GM12875 (cell line): ENCODE results near the gene OR5B21.

ENCODE experiments used
- H3K4me3 ChIP-seq: one replicate; pipeline ENCODE4 v1.5.1; 2011; ENCODE audit warnings: low read depth, low read length, control low read depth
- TF ChIP-seq, protein P1 (sequence below): IDR thresholded peaks from 2 replicates; pipeline ENCODE4 v1.5.1; 2011; ENCODE audit warnings: low read depth, mild to moderate bottlenecking, control low read depth, inconsistent platforms, low read length, moderate library complexity, borderline replicate concordance; ENCODE audit not compliant: insufficient read depth

The OR5B21 gene

GRCh38 chr11:58508005-58508404 is at the start of gene OR5B21:
Gene OR5B21 (minus strand): TSS chr11:58508105. CDS start chr11:58508105, 0 bp downstream.
- TF ChIP-seq, protein P1, sequence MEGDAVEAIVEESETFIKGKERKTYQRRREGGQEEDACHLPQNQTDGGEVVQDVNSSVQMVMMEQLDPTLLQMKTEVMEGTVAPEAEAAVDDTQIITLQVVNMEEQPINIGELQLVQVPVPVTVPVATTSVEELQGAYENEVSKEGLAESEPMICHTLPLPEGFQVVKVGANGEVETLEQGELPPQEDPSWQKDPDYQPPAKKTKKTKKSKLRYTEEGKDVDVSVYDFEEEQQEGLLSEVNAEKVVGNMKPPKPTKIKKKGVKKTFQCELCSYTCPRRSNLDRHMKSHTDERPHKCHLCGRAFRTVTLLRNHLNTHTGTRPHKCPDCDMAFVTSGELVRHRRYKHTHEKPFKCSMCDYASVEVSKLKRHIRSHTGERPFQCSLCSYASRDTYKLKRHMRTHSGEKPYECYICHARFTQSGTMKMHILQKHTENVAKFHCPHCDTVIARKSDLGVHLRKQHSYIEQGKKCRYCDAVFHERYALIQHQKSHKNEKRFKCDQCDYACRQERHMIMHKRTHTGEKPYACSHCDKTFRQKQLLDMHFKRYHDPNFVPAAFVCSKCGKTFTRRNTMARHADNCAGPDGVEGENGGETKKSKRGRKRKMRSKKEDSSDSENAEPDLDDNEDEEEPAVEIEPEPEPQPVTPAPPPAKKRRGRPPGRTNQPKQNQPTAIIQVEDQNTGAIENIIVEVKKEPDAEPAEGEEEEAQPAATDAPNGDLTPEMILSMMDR = no peak
- no peak within 1 kb of the TSS for H3K4me3 ChIP-seq

DNA sequence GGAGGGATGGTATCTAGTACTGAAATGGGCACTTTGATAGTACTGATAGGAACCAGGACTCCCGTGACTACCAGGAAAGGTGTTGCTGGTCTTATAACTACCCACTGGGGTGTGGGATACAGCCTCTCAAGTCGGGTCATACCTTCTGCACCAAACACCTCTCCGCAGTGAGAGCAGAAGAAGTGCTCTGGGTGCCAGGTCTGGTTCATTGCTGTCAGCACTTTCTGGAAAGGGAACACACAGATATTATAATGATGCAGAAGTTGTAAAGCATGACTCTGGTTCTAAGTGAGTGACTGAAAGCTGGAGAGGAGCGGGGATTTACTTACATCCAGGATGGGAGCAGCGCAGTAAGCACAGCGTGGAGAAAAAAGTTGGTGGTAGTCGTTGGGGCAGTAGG is 41.7 kb upstream of the OR5B21 start:
- TF ChIP-seq, protein P1 = no peak
- H3K4me3 ChIP-seq = no peak overlapping the region

DNA sequence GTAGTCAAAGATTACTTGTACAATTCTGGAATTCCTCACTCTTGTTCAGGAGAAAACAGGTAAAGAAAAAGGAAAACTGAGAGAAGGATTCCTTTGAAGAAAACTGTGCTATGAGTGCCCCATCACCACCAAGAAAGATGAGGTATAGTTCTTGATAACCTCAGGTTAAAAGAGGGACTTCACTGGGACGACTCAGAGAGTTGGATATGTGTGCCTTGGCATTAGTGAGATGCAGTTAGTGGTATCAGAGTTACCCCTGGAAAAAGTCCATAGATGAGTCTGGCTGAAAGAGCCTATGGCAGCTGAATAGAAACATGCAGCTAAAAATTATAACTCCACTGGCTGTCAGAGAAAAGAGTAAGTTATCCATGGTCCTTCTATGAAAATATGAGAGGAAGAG is 38.9 kb upstream of the OR5B21 start:
- no peak overlapping the region for H3K4me3 ChIP-seq
- TF ChIP-seq, protein P1 = no peak

DNA sequence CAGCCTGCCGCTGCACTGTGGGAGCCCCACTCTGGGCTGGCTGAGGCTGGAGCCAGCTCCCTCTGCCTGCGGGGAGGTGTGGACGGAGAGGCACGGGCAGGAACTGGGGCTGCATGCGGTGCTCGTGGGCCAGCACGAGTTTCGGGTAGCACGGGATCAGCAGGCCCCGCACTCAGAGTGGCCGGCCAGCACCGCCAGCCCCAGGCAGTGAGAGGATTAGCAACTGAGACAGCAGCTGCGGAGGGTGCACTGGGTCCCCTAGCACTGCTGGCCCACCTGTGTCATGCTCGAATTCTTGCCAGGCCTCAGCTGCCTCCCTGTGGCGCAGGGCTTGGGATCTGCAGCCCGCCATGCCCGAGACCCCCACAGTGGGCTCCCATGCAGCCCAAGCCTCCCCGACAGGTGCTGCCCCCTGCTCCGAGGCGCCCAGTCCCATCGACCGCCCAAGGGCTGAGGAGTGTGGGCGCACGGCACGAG is 24.0 kb upstream of the OR5B21 start:
- TF ChIP-seq, protein P1 = no peak
- no peak overlapping the region for H3K4me3 ChIP-seq

DNA sequence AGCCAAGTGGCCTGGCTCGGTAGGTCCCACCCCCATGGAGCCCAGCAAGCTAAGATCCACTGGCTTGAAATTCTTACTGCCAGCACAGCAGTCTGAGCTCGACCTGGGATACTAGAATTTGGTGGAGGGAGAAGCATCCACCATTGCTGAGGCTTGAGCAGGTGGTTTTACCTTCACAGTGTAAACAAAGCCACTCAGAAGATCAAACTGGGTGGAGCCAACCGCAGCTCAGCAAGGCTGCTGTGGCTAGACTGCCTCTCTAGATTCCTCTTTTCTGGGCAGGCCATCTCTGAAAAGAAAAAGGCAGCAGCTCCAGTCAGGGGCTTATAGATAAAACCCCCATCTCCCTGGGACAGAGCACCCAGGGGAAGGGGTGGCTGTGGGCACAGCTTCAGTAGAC is 22.3 kb upstream of the OR5B21 start:
- no peak overlapping the region for H3K4me3 ChIP-seq
- TF ChIP-seq, protein P1 = no peak

GRCh38 chr11:58527429-58527828 is 19.5 kb upstream of the OR5B21 start:
- no peak overlapping the region for H3K4me3 ChIP-seq
- TF ChIP-seq, protein P1 = no peak

- no peak overlapping the region for H3K4me3 ChIP-seq
- TF ChIP-seq, protein P1 = no peak
Observed at GRCh38 chr11:58526721-58527120, 18.8 kb upstream of the OR5B21 start.
